Fibroblast of lung (primary cell): ENCODE measurements around the gene SLC26A1. TPM values are rescaled to one million over a fixed set of nuclear protein-coding genes. Genes with fewer than 3 reads are reported as not detected.

ENCODE experiments used
- DNase-seq, 2 donors: peaks; one replicate each; pipeline versions ENCODE4 v3.0.0 to v3.0.0-alpha.2; 2010; ENCODE audit warnings: low read depth in 2 of 2
- H2AFZ ChIP-seq: 2 replicates; pipeline ENCODE4 v1.5.1; 2012; ENCODE audit warnings: low read length, control low read depth, inconsistent platforms
- H3K27ac ChIP-seq: 2 replicates; pipeline ENCODE4 v1.5.1; 2011; ENCODE audit warnings: low read length, control low read depth; ENCODE audit not compliant: insufficient read depth
- H3K27me3 ChIP-seq: 2 replicates; pipeline ENCODE4 v1.5.1; 2011; ENCODE audit warnings: mild to moderate bottlenecking, low read length; ENCODE audit not compliant: control insufficient read depth, insufficient read depth
- H3K36me3 ChIP-seq: 2 replicates; pipeline ENCODE4 v1.5.1; 2011; ENCODE audit warnings: low read length; ENCODE audit not compliant: control insufficient read depth, insufficient read depth
- H3K4me1 ChIP-seq: 2 replicates; pipeline ENCODE4 v1.5.1; 2011; ENCODE audit warnings: low read length; ENCODE audit not compliant: control insufficient read depth, insufficient read depth; ENCODE audit errors: extremely low read depth
- H3K4me2 ChIP-seq: 2 replicates; pipeline ENCODE4 v1.5.1; 2011; ENCODE audit warnings: low read length, control low read depth; ENCODE audit not compliant: insufficient read depth; ENCODE audit errors: extremely low read depth
- H3K4me3 ChIP-seq, 4 experiments: fragments of 200-600 bp in 1 of 4; sonication (generic) in 1 of 4; replicated peaks in 1 of 4; 2 replicates each; pipeline ENCODE4 v1.5.1; 2011 to 2016; ENCODE audit warnings: low read length in 4 of 4, low read depth in 3 of 4, mild to moderate bottlenecking in 3 of 4, control low read depth in 2 of 4, inconsistent platforms in 1 of 4, mixed read lengths in 1 of 4; ENCODE audit not compliant: insufficient read depth in 1 of 4; ENCODE audit errors: control extremely low read depth in 1 of 4
- H3K79me2 ChIP-seq: 2 replicates; pipeline ENCODE4 v1.5.1; 2012; ENCODE audit warnings: mild to moderate bottlenecking, low read length, inconsistent platforms; ENCODE audit not compliant: control insufficient read depth, insufficient read depth
- H3K9ac ChIP-seq: 2 replicates; pipeline ENCODE4 v1.5.1; 2011; ENCODE audit warnings: mild to moderate bottlenecking, low read length, control low read depth; ENCODE audit not compliant: insufficient read depth
- H3K9me3 ChIP-seq: 2 replicates; pipeline ENCODE4 v1.5.1; 2012; ENCODE audit warnings: low read depth, low read length; ENCODE audit not compliant: control insufficient read depth, insufficient read depth
- H4K20me1 ChIP-seq: 2 replicates; pipeline ENCODE4 v1.5.1; 2011; ENCODE audit warnings: low read length; ENCODE audit not compliant: control insufficient read depth, insufficient read depth; ENCODE audit errors: extremely low read depth
- CTCF ChIP-seq, 2 donors: IDR thresholded peaks in 1 of 2; conservative IDR thresholded peaks in 1 of 2; 1 replicate in 1 of 2; 2 replicates in 1 of 2; pipeline ENCODE4 v1.5.1; 2011 to 2012; ENCODE audit warnings: low read length in 2 of 2, control low read depth in 1 of 2, inconsistent platforms in 1 of 2, low read depth in 1 of 2, mild to moderate bottlenecking in 1 of 2
- EZH2 ChIP-seq: IDR thresholded peaks from 2 replicates; pipeline ENCODE4 v1.5.1; 2012; ENCODE audit warnings: low read length, control low read depth, mild to moderate bottlenecking; ENCODE audit errors: missing control alignments
- polyA plus RNA-seq, 2 donors: library from polyadenylated mRNA; depleted of rRNA in 1 of 2; stranded (reverse) in 1 of 2; unstranded in 1 of 2; fragments of >200 nt; gene quantifications; 2 replicates each; pipeline ENCODE4 v1.2.1, GENCODE V29; 2011 to 2012; ENCODE audit warnings: missing spikeins in 1 of 2
- total RNA-seq: library from RNA; depleted of rRNA; stranded (reverse); fragments of >200 nt; gene quantifications from 2 replicates; pipeline ENCODE4 v1.2.1, GENCODE V29; 2014

The SLC26A1 gene
- total and polyA plus RNA-seq, 2 donors (not counting 1 experiment from before 2014, with no cell fraction given) = 0.05 to 0.33 TPM

GRCh38 chr4:1026115-1026514, 32.9 kb upstream of the SLC26A1 start:
- Histone ChIP-seq H3K4me1 (no peaks in the 10 kb centered on the region), H3K27me3 (no peaks in the 10 kb centered on the region), H3K27ac (no peak overlapping the region), H3K4me2 (no peak overlapping the region), H3K79me2 (no peaks in the 10 kb centered on the region), H3K4me3 (no peak overlapping the region), H2AFZ (no peak overlapping the region), H3K9me3 (no peaks in the 10 kb centered on the region), H3K36me3 (peaks cover 2% of the 10 kb centered on the region), H4K20me1 (no peaks in the 10 kb centered on the region), H3K9ac (no peak overlapping the region)
- DNase-seq = no peak
- TF ChIP-seq EZH2 = no peak
- TF ChIP-seq CTCF (conservative IDR thresholded peaks at IDR 0.05 in 1 of 2, IDR thresholded peaks at IDR 0.05 in 1 of 2; ENCODE audit: low read depth in 1 of 2, low read length in 2 of 2) = no peak

GRCh38 chr4:1024882-1025545, 31.8 kb upstream of the SLC26A1 start:
- Histone ChIP-seq H3K9me3 (no peaks in the 10 kb centered on the region), H3K36me3 (peaks cover 2% of the 10 kb centered on the region), H3K4me1 (no peaks in the 10 kb centered on the region), H3K27ac (no peak overlapping the region), H4K20me1 (no peaks in the 10 kb centered on the region), H3K4me2 (no peak overlapping the region), H3K79me2 (no peaks in the 10 kb centered on the region), H3K9ac (no peak overlapping the region), H3K4me3 (no peak overlapping the region), H3K27me3 (no peaks in the 10 kb centered on the region), H2AFZ (no peak overlapping the region)
- DNase-seq = no peak
- TF ChIP-seq EZH2 (no peak), CTCF (conservative IDR thresholded peaks at IDR 0.05 in 1 of 2, IDR thresholded peaks at IDR 0.05 in 1 of 2; ENCODE audit: low read depth in 1 of 2, low read length in 2 of 2) (no peak)

- Histone ChIP-seq H3K27me3 (no peaks in the 10 kb centered on the region), H3K4me2 (no peak overlapping the region), H3K4me1 (no peaks in the 10 kb centered on the region), H3K9ac (no peak overlapping the region), H3K27ac (no peak overlapping the region), H3K36me3 (peaks cover 2% of the 10 kb centered on the region), H3K9me3 (no peaks in the 10 kb centered on the region), H3K79me2 (no peaks in the 10 kb centered on the region), H4K20me1 (no peaks in the 10 kb centered on the region), H3K4me3 (no peak overlapping the region), H2AFZ (no peak overlapping the region)
- DNase-seq = no peak
- TF ChIP-seq EZH2 (no peak), CTCF (conservative IDR thresholded peaks at IDR 0.05 in 1 of 2, IDR thresholded peaks at IDR 0.05 in 1 of 2; ENCODE audit: low read depth in 1 of 2, low read length in 2 of 2) (no peak)
These were observed 30.9 kb upstream of the SLC26A1 start for GRCh38 chr4:1023895-1024740.
